Measurements from ENCODE around the gene METTL22. TPM values are rescaled to one million over a fixed set of nuclear protein-coding genes. Genes with fewer than 3 reads are reported as not detected.

The METTL22 gene
- total and polyA plus RNA-seq, 2 donors (not counting 3 experiments of a cell fraction or from before 2014, with no cell fraction given), result 42.0 to 52.6 TPM

- no peaks in the 10 kb centered on the region for H3K9me3 ChIP-seq (replicated peaks; ENCODE audit: control insufficient read depth, insufficient read depth, low read length)
- FAIRE-seq (no peak), DNase-seq (ENCODE audit: low read depth, low spot score) (no peak)
- dilution Hi-C loops (cut with MboI; ENCODE audit: extremely low pct_ligation_motif_present, low sequenced_read_pairs) (no loop called here), intact Hi-C loops (cut with micrococcal nuclease) (no loop called here)
- no peak overlapping the region for H3K9ac ChIP-seq (replicated peaks; ENCODE audit: extremely low read depth, insufficient read depth, low read length)
- CTCF ChIA-PET, result interaction anchor here (1.1 to 3.0 kb wide), 4 partner anchors 10 to 339 kb away, joined by 4 to 12 read pairs (median 5); partner anchors contain the start of gene TMEM186
- no peaks in the 10 kb centered on the region for H3K27me3 ChIP-seq (ENCODE audit: control insufficient read depth in 2 of 2, insufficient read depth in 2 of 2, low read length in 2 of 2)
- TF ChIP-seq POLR2AphosphoS5 (IDR thresholded peaks at IDR 0.05; ENCODE audit: insufficient read depth, low read depth, low read length) (no peak), FOS (IDR thresholded peaks at IDR 0.05; ENCODE audit: borderline replicate concordance, insufficient read depth, low read length) (no peak), JUN (IDR thresholded peaks at IDR 0.05; ENCODE audit: borderline replicate concordance, insufficient read depth, insufficient read length, low read depth) (no peak), EZH2 (IDR thresholded peaks at IDR 0.05; ENCODE audit: borderline replicate concordance, low read depth, low read length, severe bottlenecking) (no peak), MAX (IDR thresholded peaks at IDR 0.05; ENCODE audit: insufficient read depth, insufficient read length) (no peak), POLR2A (IDR thresholded peaks at IDR 0.05; ENCODE audit: low read depth, low read length) (no peak), GATA2 (IDR thresholded peaks at IDR 0.05; ENCODE audit: insufficient read depth, insufficient read length, low read depth, low read length) (no peak), MYC (IDR thresholded peaks at IDR 0.05; ENCODE audit: low read depth, low read length) (no peak), CTCF (IDR thresholded peaks at IDR 0.05; ENCODE audit: extremely low read depth in 1 of 2, insufficient read depth in 1 of 2, low read depth in 1 of 2, low read length in 2 of 2) (no peak)
- no peak overlapping the region for H3K4me3 ChIP-seq (replicated peaks in 1 of 3; ENCODE audit: insufficient read depth in 1 of 3, low read depth in 1 of 3, low read length in 3 of 3)
- H3K4me1 ChIP-seq (ENCODE audit: control insufficient read depth, extremely low read depth, insufficient read depth, low read length), result peaks cover 6% of the 10 kb centered on the region
- no peak overlapping the region for H3K27ac ChIP-seq (ENCODE audit: insufficient read depth, low read depth, low read length)
- H3K4me2 ChIP-seq (ENCODE audit: insufficient read depth, low read length), result no peak overlapping the region
- POLR2A ChIA-PET, result no interaction called here
- H2AFZ ChIP-seq (ENCODE audit: low read depth, low read length), result no peak overlapping the region
- H3K79me2 ChIP-seq (ENCODE audit: control insufficient read depth, insufficient read depth, low read length), result no peaks in the 10 kb centered on the region
- no peaks in the 10 kb centered on the region for H3K36me3 ChIP-seq (ENCODE audit: control insufficient read depth in 2 of 2, extremely low read depth in 1 of 2, insufficient read depth in 2 of 2, low read length in 2 of 2)
- H3K9me1 ChIP-seq (replicated peaks; ENCODE audit: control insufficient read depth, extremely low read depth, insufficient read depth, low read length), result no peaks in the 10 kb centered on the region
- no peaks in the 10 kb centered on the region for H4K20me1 ChIP-seq (replicated peaks; ENCODE audit: control insufficient read depth, extremely low read depth, insufficient read depth, low read length)
- no TSS peak for BruUV-seq (replicated peaks)
Measured at GRCh38 chr16:8670014-8670560, 48.6 kb downstream of the METTL22 start.
